AG04450 (cell line): Measurements from ENCODE around the gene SMIM35. TPM values are rescaled to one million over a fixed set of nuclear protein-coding genes. Genes with fewer than 3 reads are reported as not detected.

Experiments
- CTCF ChIA-PET: fragments of 300-600, 350-600 bp; formaldehyde crosslinking; extraction: SDS; loops from one replicate; lab custom pipeline; 2022; ENCODE audit warnings: antibody characterized with exemption, inconsistent platforms; lab: Charles Lee
- POLR2A ChIA-PET: fragments of 350-600 bp; formaldehyde crosslinking; extraction: SDS; loops from one replicate; lab custom pipeline; 2021; ENCODE audit warnings: antibody characterized with exemption, inconsistent platforms; lab: Yijun Ruan, JAX
- DNase-seq: peaks from one replicate; pipeline ENCODE4 v3.0.0-alpha.2; 2011; ENCODE audit warnings: low read depth, low spot score
- H3K27ac ChIP-seq: one replicate; pipeline ENCODE4 v1.5.1; 2012; ENCODE audit warnings: low read depth, low read length, control low read depth
- H3K27me3 ChIP-seq: one replicate; pipeline ENCODE4 v1.6.0; 2012; ENCODE audit warnings: low read length; ENCODE audit not compliant: control insufficient read depth, insufficient read depth
- H3K4me3 ChIP-seq: 2 replicates; pipeline ENCODE4 v1.5.1; 2011; ENCODE audit warnings: mild to moderate bottlenecking, low read depth, low read length, control low read depth
- H3K9me3 ChIP-seq: 2 replicates; pipeline ENCODE4 v1.5.1; 2012; ENCODE audit warnings: low read length; ENCODE audit not compliant: control insufficient read depth, insufficient read depth
- polyA plus RNA-seq: library from polyadenylated mRNA; depleted of rRNA; stranded (reverse); fragments of >200 nt; gene quantifications from 2 replicates; pipeline ENCODE4 v1.2.3, GENCODE V29; 2011
- TF ChIP-seq, protein P1 (sequence below): IDR thresholded peaks from 2 replicates; pipeline ENCODE4 v1.5.1; 2011; ENCODE audit warnings: low read depth, low read length, control low read depth, inconsistent platforms

The SMIM35 gene
- polyA plus RNA-seq, 1 experiment, result not detected

DNA sequence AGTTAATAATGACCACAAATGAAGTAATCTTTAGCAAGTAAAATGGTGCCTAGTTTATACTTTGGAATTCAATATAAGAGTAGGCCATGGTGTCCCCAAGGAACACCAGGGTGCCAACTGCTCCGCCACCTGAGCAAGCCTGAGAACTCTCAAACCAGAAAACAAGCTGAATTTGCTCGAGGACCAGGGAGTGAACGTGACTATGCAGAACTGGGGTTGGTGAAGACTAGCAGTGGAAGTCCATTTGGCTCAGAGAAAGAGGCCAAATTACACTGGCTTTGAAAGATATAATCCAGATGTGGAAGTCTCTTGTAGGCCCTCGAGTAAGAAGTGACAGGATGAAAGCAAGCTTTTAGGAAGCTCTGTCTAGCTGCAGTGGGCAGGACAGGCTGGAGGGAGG is 8.7 kb upstream of the SMIM35 start:
- CTCF ChIA-PET, result no interaction called here
- POLR2A ChIA-PET, result no interaction called here

DNA sequence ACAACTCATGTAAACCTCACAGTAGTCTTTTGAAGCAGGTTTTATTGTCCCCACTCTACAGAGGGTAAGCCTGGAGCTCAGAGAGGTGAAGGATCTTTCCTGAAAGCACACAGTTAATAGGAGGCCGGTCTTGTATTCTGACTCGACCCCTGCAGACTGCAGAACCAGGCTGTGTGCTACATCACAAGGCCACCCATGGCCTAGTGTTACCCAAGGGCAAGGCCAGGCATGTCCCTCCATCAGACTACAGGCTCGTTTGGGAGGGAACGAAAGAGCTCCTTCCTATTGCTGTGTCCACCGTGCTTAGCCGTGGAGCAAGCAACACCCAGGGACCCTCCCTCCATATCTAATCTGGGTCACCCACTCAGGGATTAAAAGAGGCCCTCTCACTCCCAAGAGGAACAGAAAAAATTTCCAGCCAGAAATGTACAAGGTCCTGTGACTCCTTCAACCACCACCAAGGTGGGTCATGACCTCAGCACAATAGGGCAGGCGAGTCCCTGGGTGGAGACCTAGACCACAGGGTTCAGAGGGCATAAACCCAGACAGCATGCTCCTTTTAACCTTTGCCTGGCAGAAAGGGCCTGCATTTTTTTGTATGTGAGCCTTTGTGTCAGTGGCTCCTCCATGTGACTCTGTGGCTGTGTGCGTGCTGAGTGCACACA is 6.3 kb upstream of the SMIM35 start:
- no peaks in the 10 kb centered on the region for H3K9me3 ChIP-seq
- DNase-seq, result no peak
- ChIA-PET CTCF (no interaction called here), POLR2A (no interaction called here)
- no peak overlapping the region for H3K27ac ChIP-seq
- TF ChIP-seq, protein P1, sequence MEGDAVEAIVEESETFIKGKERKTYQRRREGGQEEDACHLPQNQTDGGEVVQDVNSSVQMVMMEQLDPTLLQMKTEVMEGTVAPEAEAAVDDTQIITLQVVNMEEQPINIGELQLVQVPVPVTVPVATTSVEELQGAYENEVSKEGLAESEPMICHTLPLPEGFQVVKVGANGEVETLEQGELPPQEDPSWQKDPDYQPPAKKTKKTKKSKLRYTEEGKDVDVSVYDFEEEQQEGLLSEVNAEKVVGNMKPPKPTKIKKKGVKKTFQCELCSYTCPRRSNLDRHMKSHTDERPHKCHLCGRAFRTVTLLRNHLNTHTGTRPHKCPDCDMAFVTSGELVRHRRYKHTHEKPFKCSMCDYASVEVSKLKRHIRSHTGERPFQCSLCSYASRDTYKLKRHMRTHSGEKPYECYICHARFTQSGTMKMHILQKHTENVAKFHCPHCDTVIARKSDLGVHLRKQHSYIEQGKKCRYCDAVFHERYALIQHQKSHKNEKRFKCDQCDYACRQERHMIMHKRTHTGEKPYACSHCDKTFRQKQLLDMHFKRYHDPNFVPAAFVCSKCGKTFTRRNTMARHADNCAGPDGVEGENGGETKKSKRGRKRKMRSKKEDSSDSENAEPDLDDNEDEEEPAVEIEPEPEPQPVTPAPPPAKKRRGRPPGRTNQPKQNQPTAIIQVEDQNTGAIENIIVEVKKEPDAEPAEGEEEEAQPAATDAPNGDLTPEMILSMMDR, result no peak
- no peaks in the 10 kb centered on the region for H3K27me3 ChIP-seq
- H3K4me3 ChIP-seq, result no peak overlapping the region

More for the DNA sequence above, 8.7 kb upstream of the SMIM35 start:
- H3K4me3 ChIP-seq, result no peak overlapping the region
- no peaks in the 10 kb centered on the region for H3K9me3 ChIP-seq
- TF ChIP-seq, protein P1, result no peak
- no peak for DNase-seq
- H3K27ac ChIP-seq, result no peak overlapping the region
- H3K27me3 ChIP-seq, result no peaks in the 10 kb centered on the region

DNA sequence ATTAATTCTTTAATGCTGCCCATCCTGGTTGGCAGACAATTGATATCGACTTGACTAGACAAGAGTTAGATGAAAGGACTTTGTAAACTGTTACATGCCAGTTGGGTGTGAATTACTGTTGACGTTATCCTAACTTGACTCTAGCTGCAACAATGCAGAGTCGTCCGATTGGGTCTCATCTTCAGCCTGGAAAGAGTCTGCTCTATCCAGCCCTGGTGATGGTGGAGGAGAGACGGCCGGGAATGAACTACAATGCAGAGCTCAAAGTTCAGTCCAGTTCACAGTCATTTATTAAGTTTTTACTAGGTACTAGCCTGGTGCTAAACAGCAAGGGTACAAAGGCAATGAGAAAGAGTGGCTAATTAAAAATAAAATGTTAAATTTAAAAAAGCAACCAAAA is 4.9 kb upstream of the SMIM35 start:
- H3K4me3 ChIP-seq, result no peak overlapping the region
- H3K27me3 ChIP-seq, result no peaks in the 10 kb centered on the region
- DNase-seq, result no peak
- TF ChIP-seq, protein P1, result no peak
- ChIA-PET POLR2A (no interaction called here), CTCF (no interaction called here)
- peaks cover 5% of the 10 kb centered on the region; the same call in 1 of the 2 replicates for H3K9me3 ChIP-seq
- no peak overlapping the region for H3K27ac ChIP-seq

DNA sequence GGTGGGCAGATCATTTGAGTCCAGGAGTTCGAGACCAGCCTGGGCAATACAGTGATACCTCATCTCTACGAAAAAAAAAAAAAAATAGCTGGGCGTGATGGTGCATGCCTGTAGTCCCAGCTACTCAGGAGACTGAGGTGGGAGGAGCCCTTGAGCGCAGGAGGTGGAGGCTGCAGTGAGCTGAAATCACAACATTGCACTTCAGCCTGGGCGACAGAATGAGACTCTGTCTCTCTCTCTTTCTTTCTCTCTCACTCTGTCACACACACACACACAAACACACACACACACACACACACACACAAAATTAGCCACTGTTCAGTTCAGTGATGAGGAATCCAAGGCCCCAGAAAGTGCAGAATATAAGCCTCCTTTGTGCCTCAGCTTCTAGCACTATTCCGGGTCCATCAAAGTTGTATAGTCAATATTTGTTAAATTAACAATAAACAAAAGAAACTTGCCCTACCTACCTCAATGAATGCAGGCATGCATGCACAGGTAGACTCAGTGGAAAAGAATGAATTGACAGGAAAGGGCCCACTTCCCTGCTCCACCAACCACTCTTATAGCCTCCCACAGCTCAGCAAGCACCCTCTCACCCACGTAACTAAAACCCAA is 3.9 kb upstream of the SMIM35 start:
- CTCF ChIA-PET, result no interaction called here
- POLR2A ChIA-PET, result no interaction called here

DNA sequence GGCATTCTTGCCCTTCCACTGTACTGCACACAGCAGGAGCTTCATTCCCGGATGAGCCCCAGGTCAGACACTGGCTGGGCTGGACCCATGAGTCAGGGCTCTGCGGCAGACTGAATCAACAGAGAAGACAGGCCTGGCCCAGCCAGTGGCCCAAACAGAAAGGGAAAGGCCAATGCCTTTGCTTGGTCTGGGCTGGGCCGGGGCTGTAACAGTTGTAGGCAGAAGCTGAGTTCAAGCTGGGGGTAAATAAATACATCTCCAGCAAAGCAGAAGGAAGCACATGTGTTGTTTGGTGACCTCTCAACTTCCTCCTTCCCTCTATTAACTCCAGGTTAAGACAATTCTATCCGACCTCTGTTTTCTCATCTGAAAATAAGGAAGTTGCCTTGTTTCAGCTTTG is 1.8 kb upstream of the SMIM35 start:
- TF ChIP-seq, protein P1, result no peak
- Histone ChIP-seq H3K27ac (no peak overlapping the region), H3K27me3 (no peaks in the 10 kb centered on the region), H3K9me3 (peaks cover 5% of the 10 kb centered on the region; the same call in 1 of the 2 replicates), H3K4me3 (no peak overlapping the region)
- no peak for DNase-seq
- ChIA-PET POLR2A (no interaction called here), CTCF (no interaction called here)

More for the DNA sequence above, 3.9 kb upstream of the SMIM35 start:
- TF ChIP-seq, protein P1, result no peak
- Histone ChIP-seq H3K9me3 (peaks cover 5% of the 10 kb centered on the region; the same call in 1 of the 2 replicates), H3K4me3 (no peak overlapping the region), H3K27ac (no peak overlapping the region), H3K27me3 (no peaks in the 10 kb centered on the region)
- no peak for DNase-seq
